ENCODE measurements around the gene LRRIQ3.
"Not testable (repeated sequence)": the region's sequence is repeated elsewhere in the genome, so short reads cannot be mapped to it uniquely, and the experiment has no call there.

Gene LRRIQ3, protein sequence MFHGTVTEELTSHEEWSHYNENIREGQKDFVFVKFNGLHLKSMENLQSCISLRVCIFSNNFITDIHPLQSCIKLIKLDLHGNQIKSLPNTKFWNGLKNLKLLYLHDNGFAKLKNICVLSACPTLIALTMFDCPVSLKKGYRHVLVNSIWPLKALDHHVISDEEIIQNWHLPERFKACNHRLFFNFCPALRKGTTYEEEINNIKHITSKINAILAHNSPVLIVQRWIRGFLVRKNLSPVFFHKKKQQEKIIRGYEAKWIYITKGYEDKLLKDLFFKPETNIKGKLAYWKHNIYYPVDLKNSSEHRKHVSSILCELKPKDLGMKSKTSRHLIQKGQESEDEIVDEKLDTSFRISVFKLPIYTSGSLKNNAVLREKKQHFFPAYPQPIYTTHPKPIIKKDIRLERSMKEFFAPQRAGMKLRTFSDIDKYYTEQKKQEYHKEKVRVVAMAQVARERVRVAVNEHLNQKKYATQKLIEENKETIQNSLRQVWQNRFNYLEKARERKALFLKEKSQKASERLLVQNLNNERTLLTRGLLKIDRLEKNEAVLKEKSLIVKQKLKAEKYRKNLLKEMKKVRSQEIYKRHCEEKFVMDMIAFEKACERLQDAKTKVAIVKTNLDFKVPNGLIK

DNA sequence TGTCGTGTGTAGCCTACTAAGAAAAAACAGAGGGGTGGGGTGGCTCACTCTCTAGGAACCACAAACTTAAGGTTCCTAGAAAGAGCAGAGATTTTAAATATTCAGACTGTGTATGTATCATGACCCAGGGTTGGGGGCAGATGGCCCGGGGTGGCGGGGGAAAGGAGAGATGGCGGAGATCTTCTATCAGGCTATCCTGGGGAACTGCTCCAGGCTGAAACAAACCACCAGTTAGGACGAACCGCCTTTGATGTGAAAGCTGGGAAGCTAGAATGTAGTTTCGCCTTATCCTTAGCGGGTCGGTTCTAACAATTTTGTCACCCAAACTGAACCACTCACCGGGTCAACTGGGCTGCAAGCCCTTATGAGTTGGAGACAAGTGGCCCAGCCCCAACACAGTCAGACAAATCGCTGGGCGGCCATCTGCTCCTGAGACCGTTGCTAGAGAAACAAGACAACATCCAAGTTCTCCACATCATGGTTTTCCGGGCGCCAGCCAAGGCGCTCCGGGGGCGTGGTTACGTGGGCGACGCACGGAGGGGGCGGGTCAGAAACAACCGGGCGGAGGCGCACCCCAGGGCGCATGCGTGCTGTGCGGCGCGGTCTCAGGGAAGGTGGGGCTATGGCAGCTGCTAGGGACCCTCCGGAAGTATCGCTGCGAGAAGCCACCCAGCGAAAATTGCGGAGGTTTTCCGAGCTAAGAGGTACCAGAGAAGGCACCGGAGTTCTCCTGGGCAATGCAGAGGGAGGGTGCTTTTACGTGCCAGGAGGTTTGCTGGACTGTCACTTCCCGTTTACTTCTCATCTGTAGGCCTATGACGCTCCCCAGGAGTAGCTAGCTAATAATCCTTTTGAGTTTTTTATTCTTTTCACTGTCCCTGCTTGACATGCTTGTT is at the start of gene LRRIQ3, which contains the start of gene FPGT:
Gene LRRIQ3, minus strand, starts transcription at position 520 of the 896 bp plus-strand sequence. CDS start 14,492 bp downstream, outside the sequence.
Gene FPGT, plus strand, starts transcription at position 586 of the 896 bp plus-strand sequence. Its CDS starts 37 bp downstream, at position 623.
- DNase-seq, result peak; percentile 75

DNA sequence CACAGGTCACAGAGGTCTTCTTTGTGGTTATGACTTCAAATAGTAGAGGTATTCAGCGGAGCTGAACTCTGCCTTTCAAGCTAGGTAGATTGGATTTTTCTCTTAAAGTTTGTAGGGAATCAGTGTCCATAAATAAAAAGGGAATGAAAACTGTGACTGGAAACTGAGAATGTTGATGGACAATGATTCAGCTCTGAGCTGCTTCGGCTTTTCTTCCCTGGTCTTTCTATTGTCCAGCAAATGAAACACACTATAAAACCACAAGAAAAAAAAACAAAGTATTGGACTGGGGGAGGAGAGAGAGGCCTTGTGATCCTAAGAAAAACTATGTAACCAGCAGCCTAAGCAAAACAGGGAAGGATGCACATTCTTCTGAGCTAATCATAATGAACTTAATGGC is 48.3 kb upstream of the LRRIQ3 start:
- DNase-seq, result no peak

DNA sequence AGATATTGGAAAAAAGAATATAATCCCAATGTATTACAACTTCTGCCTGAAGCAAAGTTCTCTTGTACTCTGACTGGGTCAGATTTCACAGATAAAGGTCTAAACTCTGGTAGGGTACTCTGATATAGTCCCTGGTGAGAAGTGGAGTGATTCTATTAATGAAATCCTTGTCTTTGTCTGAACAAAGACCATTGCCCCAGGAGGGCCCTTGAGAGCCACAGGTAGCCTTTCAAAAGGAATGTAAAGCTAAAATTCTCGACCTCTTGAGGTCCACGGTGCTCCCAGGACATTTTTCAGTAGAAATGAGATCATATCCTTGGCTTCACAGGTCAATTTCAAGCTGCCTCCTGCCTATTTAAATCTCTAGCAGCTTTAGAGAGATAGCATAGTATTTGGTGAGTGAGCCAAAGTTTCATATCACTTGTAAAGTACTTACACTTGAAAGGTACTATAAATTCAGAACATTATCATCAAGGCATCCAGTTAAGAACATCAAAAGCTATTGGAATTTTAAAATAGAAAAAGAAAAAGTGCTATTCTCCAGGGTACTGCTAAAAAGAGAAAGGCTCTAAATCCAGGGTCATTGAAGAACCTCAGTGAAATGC is 47.3 kb upstream of the LRRIQ3 start:
- DNase-seq, result no peak

DNA sequence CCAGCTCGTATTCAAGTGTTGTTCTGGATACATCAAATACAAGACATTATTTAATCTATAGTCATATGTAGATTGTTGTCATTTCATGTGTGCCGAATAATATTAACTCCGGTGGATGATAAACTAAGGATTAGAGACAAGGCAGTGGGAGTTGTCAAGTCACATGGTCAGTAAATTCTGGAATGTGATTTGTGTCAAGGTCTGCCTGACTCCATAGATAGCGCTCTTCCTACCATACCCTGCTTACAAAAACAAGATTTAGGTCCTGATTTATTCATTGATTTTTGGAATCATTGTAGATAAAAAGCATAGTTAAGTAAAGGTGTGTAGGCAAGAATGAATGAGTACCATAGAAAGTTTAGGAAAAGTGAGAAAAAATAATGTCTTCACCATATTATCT is 39.8 kb upstream of the LRRIQ3 start:
- no peak for DNase-seq

DNA sequence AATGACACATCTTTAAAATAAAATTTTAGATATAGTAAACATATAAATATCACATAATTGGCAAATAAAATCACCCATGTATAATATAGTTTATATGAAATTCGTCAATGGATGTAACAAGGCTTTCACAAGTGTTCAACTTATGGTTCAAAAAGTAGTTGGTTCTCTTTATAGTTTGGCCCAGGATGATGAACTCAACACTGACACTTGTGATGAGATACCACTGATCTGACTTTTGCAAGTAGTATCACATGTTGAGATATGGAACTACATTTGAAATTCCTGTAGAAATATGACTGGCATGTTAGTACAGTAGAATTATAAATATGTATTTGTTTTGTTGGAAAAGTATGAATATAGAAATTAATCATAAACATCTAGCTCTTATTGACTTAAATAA is 39.1 kb upstream of the LRRIQ3 start:
- DNase-seq, result no peak

DNA sequence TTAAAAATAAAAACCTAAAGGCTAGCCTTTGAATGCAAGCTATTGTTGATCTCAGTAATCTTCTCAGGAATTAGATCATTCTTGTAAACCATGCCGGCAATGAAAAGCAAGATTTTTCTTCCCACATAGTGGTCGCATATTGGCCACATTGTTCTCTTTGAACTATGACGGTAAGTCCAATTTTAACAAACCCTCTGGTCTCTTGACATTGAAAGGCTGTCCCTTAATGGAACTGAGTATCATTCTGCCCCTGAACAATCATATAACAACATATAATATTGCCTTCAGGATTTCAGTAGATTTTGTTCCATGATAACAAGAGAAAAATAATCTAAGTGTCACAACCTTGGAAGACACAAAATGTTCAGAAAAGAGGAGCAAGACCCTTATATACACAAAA is 38.5 kb upstream of the LRRIQ3 start:
- no peak for DNase-seq

DNA sequence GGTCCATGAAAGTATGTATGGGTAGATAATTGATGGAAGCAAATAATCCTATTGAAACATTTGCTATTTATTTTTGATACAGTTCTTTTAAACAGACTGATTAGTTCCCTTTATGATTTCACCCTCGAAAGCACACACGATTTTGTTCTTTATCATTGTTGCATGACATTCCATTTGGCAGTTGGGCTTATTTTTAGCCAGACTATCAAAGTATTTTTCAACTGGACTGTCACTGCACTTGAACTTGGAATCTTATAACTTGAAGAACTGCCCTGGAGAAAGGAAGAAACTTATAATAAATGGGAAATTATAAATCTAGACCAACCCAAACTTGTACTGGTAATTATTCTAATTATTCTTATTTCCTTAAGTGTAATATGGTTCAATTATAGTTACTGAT is 37.2 kb upstream of the LRRIQ3 start, which contains the start of gene TNNI3K:
Gene TNNI3K, plus strand, starts transcription at position 235 of the 400 bp plus-strand sequence. Its CDS starts 65 bp downstream, at position 300.
- DNase-seq, result no peak

DNA sequence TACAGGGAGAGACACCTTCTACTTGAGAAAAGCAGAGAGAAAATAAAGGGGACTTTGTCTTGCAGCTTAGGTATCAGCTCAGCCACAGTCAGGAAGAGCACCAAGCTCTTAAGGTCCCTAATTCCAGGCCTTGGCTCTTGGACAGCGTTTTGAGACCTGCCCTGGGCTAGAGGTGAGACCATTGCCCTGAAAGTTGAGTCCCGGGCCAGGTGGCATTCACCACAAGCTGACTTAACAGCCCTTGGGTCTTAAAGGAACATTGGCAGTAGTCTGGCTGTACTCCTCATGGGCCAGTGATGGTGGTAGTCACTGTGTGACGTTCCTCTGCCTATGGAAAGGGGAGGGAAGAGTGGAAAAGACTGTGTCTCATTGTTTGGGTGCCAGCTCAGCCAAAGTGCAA is 25.5 kb upstream of the LRRIQ3 start:
- no peak for DNase-seq

DNA sequence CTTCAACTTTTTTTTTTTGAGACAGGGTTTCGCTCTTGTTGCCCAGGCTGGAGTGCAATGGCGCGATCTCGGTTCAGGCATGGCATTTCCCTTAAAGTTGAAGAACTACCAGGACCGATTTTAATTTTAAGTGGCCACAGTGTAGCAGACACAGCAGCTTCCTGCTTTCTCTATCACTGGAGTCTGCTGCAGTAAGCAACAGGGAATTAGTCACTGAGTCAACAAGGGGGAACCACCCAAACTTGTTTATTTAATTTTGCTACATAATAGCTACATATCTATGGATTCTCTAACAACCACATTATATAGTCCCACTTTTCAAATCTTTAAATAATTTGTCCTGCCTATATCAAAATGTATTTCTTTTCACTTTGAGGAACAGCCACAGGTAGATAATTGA is 24.7 kb upstream of the LRRIQ3 start:
- no peak for DNase-seq

DNA sequence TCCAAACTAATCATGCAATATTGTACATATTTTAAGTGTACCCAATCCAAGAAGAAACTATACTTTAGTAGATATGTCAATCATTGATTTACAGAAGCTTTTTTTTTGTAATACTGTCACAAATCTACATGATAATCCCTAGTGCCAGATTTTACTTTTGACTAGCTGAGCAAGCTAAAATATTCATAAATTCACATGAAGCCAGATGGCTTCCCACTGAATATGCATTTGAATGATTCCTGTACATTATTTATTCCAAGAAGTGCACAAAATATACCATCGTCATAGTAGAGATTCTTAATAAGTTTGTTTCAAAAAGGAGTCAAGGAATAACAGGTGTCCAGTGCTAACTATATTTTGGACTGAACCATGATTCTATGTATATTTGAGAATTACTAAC is 17.3 kb upstream of the LRRIQ3 start:
- DNase-seq, result no peak

DNA sequence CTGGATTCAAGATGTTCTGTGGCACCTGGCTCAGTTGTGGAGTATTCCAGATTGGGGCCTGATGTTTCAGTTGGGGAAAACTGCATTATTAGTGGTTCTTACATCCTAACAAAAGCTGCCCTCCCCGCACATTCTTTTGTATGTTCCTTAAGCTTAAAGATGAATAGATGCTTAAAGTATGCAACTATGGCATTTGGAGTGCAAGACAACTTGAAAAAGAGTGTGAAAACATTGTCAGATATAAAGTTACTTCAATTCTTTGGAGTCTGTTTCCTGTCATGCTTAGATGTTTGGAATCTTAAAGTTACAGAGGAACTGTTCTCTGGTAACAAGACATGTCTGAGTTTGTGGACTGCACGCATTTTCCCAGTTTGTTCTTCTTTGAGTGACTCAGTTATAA is 7.3 kb upstream of the LRRIQ3 start:
- DNase-seq, result no peak

DNA sequence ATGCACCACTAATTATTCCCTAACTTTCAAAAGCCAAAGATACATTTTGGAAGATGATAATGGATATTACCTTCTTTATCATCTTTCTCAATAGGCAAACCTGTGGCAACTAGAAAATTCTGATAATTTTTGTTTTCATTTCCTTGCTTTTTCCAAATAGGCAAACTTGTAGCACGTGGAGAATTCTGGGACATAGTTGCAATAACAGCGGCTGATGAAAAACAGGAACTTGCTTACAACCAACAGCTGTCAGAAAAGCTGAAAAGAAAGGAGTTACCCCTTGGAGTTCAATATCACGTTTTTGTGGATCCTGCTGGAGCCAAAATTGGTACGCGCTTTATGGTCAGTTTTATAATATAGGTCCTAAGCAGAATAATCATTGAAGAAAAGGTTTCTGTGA is 1.5 kb upstream of the LRRIQ3 start:
- no peak for DNase-seq

DNA sequence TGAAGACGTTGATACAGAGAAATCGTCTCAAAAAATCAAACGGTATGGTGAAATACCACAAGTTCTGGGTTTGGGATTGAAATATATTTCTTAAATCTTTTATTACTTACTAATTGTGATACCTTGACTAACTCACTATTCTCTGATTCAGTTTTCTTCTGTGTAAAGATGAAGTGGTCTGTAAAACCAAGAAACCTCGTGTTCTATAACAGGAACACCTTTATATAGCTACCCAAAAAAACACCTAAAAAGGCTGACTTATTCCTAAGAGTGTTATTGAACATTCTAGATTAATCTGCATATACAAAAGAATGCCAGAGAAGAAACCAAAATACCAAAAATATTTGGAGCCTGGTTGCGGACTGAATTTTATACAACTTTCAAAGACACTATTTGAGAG is 721 bp downstream of the LRRIQ3 start:
- DNase-seq, result no peak

DNA sequence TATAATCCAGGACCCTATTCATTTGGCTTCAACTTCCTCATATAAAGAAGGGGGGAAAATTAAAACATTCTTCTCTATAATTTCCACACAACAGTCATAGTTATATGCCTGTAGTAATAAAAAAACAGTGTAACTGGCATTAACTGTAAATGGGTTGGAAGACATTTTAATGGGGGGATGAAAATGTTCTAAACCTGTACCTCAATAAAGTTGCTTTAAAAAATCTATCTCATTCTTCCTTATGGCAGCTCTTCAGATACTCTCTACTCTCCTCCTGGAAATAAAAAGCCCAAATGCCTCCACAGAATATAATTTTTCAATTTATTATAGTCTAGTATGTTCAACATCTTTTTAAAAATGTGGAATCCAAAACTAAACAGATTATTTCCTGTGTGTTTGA is 2.6 kb downstream of the LRRIQ3 start:
- DNase-seq, result no peak

DNA sequence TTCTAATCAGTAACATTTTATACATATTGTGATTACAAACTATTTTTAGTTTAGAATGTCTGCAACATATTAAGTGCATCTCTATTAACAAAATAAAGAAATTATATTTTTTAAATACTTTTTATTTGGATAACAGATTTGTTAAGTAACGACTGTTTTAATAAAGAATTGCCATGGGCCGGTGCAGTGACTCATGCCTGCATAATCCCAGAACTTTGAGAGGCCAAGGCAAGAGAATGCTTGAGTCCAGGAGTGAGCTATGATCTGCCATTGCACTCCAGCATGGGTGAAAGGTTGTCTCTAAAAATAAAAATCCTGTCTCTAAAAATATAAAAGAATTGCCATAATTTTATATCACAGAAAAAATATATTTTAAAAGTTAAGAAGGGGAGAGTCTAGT is 4.1 kb downstream of the LRRIQ3 start:
- no peak for DNase-seq

DNA sequence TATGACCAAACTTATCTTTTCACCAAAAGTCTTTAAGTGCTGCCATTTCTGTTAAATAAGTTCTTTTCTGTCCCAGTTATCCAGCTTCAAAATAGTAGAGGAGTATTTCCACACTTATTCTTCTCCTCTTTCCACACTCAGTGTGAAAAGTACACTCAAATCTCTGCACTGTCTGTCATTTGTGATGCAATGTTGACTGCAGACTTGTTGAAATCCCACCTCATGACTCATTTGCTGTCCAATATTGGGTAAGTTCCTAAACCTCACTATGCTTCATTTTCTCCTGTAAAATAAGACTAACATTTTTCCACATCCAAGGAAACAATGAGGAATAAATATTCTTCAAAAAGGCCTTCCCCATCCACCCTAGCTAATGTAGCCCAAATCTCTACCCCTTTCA is 17.5 kb downstream of the LRRIQ3 start:
- DNase-seq, result no peak

DNA sequence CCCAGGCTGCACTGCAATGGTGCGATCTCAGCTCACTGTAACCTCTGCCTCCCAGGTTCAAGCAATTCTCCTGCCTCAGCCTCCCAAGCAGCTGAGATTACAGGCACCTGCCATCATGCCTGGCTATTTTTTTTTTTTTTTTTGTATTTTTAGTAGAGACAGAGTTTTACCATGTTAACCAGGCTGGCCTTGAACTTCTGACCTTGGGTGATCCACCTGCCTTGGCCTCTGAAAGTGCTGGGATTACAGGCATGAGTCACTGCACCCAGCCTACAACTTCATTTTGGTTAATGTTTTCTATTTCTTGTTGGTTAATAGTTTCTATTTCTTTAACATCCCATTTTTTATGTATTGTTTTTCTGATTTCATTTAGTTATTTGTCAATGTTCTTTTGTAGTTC is 23.6 kb downstream of the LRRIQ3 start:
- DNase-seq, result not testable (repeated sequence)

DNA sequence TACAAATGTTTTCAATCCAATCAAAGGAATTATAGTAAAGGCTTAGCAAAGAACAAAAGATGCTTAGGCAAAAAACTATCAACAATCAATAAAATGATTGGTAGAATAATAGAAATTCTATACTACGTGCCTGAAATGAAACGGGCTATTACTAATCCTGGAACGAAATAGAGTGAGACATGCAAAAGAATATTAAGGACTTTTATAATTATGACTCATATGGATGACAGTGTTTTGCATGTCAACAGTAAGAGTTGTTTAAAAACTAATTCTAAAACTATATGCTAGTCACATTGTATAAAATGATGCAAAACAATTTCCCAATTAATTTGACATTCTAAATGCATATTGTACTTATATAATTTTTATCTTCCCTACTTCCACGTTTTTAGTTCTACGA is 35.6 kb downstream of the LRRIQ3 start:
- DNase-seq, result no peak

DNA sequence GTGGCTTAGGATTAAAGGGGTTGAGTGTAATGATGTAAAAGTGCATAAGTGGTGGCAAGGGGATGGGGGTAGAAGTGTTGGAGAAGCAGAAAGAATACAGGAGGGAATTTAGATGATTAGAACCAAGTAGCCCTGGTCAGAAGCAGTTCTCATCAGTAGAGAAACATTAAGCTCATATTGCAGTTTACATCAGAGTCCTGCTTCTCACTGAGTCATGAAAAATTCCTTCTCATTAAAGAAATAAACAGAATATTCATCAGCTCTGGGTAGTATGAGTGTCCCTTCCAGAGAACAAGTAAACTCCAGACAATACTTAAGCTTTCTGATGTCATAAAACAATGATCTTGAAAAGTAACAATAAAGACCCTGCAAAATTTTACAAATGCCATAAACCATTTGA is 36.5 kb downstream of the LRRIQ3 start:
- DNase-seq, result no peak

DNA sequence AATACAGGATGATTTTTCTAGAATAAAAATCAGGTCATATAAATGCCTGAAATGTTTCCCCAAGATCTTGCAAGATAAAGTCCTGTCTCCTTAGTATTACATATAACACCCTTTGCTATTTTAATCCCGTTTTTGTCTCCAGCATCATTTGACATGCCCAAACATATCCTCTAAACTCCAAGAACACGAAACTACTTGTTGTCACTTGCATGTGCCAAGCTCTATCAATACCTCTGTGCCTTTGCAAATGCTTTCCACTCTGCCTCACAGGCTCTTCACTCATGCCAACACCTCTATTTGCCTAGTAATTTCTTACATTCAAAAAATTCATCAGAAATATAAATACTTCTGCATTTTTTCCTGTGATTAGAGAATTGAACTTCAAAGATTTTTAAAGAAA is 37.9 kb downstream of the LRRIQ3 start:
- no peak for DNase-seq

DNA sequence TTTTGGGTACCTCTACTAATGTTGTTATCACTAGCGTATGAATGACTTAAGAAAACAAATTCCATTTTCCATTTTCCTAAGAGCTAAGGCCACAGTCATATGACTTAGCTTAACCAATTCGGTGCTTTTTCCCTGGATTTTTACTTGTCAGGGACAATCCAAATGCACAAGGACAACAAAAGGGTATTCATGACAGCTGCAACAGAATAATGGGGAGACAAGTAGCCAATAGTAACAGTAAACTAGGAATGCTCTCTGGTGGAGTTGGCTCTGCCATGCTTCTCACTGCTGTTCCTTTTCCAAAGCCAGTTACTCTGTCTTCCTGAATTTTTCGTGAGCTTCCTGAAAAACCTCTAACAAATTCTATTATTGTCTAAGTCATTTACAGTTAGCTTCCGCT is 52.9 kb downstream of the LRRIQ3 start:
- no peak for DNase-seq

DNA sequence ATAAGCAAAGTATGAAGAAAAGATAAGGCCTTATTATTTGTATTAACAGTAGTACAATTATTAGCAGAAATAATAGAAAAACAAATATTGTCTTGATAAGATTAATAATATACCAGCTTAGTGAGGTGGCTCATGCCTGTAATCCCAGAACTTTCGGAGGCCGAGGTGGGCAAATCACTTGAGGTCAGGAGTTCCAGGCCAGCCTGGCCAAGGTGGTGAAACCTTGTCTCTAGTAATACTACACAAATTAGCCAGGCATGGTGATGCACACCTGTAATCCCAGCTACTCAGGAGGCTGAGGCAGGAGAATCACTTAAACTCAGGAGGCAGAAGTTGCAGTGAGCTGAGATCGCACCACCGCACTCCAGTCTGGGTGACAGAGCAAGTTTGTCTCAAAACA is 80.6 kb downstream of the LRRIQ3 start:
- not testable (repeated sequence) for DNase-seq

DNA sequence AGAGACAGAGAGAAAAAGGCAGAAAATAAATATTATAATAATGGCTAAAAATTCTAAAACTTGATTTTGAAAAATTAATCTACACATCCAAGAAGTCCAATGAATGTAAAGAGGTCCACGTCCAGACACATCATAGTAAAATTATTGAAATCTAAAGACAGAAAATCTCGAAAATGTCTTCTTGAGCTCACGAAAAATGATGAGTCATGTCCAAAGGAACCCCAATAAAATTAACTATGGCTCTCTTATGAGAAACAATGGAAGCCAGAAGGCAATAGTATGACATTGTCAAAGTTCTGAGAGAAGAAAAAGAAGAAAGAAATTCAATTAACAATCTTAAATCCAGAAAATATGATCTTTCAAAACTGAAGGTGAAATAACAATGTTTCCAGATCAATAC is 84.6 kb downstream of the LRRIQ3 start:
- DNase-seq, result no peak

Measured in NCI-H2081 treated with DMSO at 0.1 percent for 48 hours (cell line).